ENCODE data around the gene WDR35.
A peak's percentile ranks its signal among the peaks of the same experiment; 100 is the strongest.
"Not testable (repeated sequence)": the region's sequence is repeated elsewhere in the genome, so short reads cannot be mapped to it uniquely, and the experiment has no call there.

WDR35 gene

GRCh38 chr2:19893520-19894133 lies 96.3 kb downstream of the WDR35 start:
- DNase-seq: no peak

- not testable (repeated sequence) for DNase-seq
Measured at GRCh38 chr2:19891971-19892370, 97.9 kb downstream of the WDR35 start.

GRCh38 chr2:19890104-19890503 lies 99.8 kb downstream of the WDR35 start:
- DNase-seq: no peak

GRCh38 chr2:19888831-19889230 lies 101.1 kb downstream of the WDR35 start:
- DNase-seq: no peak

GRCh38 chr2:19887510-19887909 lies 102.4 kb downstream of the WDR35 start:
- no peak for DNase-seq

- no peak for DNase-seq
Measured at GRCh38 chr2:19886261-19886660, 103.6 kb downstream of the WDR35 start.

- no peak for DNase-seq
Measured at GRCh38 chr2:19885791-19886190, 104.1 kb downstream of the WDR35 start.

- DNase-seq: no peak
Measured at GRCh38 chr2:19883971-19884720, 105.8 kb downstream of the WDR35 start.

- DNase-seq: no peak
Measured at GRCh38 chr2:19883486-19883885, 106.4 kb downstream of the WDR35 start.

GRCh38 chr2:19882286-19882685 lies 107.6 kb downstream of the WDR35 start:
- no peak for DNase-seq

GRCh38 chr2:19881908-19882265 lies 108.0 kb downstream of the WDR35 start:
- DNase-seq: no peak

GRCh38 chr2:19881221-19881907 lies 108.5 kb downstream of the WDR35 start:
- no peak for DNase-seq

GRCh38 chr2:19880191-19880590 lies 109.7 kb downstream of the WDR35 start:
- DNase-seq: not testable (repeated sequence)

- DNase-seq: peak; percentile 80
Measured at GRCh38 chr2:19879120-19879519, 110.8 kb downstream of the WDR35 start.

GRCh38 chr2:19878268-19879046 lies 111.4 kb downstream of the WDR35 start:
- no peak for DNase-seq

- DNase-seq: no peak
Measured at GRCh38 chr2:19876751-19877150, 113.2 kb downstream of the WDR35 start.

GRCh38 chr2:19875280-19875679 lies 114.6 kb downstream of the WDR35 start:
- no peak for DNase-seq

GRCh38 chr2:19874726-19875125 lies 115.2 kb downstream of the WDR35 start:
- no peak for DNase-seq

GRCh38 chr2:19873014-19873413 lies 116.9 kb downstream of the WDR35 start:
- no peak for DNase-seq

GRCh38 chr2:19872302-19872701 lies 117.6 kb downstream of the WDR35 start:
- no peak for DNase-seq

GRCh38 chr2:19871836-19872235 lies 118.1 kb downstream of the WDR35 start:
- no peak for DNase-seq

- DNase-seq: no peak
Measured at GRCh38 chr2:19870792-19871191, 119.1 kb downstream of the WDR35 start.
